ENCODE measurements around the gene LRCH1.

LRCH1 gene

DNA sequence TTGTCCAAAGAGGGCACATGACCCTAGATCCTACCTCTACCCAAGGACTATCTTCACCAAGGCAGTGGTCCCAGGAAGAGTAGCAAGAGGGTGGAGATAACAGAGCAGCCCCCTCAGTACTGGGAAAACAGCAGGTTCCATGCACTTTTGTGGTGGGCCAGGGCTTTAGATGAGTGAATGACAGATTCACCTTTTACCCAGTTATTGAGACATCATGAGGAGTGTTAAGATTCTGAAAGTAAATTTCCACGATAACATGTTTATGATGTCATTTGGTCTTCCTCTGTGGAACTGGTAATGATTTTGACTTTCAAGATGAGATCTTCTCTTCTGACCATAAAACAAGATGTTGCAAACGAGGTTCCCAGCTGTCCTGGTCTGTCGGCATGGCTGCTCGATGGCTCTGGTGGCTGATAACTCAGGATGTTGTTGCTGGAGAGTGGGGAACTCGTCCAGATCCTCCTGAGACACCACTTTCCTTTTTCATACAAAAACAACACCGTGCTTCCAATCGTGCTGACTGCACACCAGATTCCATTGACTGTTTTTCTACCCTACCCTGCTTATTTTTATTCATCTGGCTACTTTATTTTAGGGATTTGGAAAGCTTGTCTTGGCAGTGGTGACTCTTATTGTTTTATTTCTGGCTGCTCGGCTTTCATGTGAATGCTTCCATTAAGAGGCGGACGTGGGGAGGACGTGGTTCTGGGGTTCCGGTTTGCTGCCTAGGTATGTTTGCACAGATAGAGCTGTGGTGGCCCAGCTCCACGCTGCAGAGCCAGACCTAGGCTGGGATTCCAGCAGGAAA lies 88.5 kb downstream of the LRCH1 start:
- no peak for DNase-seq (ENCODE audit: low read depth)
- no peak overlapping the region for H3K4me3 ChIP-seq (ENCODE audit: control insufficient read depth, low read depth, low read length)
- TF ChIP-seq, protein P1, sequence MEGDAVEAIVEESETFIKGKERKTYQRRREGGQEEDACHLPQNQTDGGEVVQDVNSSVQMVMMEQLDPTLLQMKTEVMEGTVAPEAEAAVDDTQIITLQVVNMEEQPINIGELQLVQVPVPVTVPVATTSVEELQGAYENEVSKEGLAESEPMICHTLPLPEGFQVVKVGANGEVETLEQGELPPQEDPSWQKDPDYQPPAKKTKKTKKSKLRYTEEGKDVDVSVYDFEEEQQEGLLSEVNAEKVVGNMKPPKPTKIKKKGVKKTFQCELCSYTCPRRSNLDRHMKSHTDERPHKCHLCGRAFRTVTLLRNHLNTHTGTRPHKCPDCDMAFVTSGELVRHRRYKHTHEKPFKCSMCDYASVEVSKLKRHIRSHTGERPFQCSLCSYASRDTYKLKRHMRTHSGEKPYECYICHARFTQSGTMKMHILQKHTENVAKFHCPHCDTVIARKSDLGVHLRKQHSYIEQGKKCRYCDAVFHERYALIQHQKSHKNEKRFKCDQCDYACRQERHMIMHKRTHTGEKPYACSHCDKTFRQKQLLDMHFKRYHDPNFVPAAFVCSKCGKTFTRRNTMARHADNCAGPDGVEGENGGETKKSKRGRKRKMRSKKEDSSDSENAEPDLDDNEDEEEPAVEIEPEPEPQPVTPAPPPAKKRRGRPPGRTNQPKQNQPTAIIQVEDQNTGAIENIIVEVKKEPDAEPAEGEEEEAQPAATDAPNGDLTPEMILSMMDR (conservative IDR thresholded peaks at IDR 0.05; ENCODE audit: control insufficient read depth, insufficient read depth, low read depth, low read length), result no peak

DNA sequence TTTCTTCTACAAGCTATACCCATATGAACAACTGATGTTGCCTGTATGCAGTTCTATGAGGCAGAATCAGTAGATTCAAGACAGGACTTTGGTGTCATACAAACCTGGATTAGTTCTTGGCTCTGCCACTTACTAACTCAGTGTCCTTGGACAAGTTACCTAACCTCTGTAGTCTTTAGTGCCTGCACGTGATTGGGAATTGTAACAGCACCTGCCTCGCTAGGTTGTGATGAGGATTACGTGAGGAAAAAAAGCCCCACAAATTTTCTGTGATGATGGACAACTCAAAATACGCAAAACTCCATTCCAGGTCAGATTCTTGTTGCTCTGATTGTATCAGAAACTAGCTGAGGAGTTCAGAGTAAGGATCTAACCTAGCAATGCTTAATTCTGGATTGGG lies 89.3 kb downstream of the LRCH1 start:
- no peak for DNase-seq (ENCODE audit: low read depth)
- TF ChIP-seq, protein P1 (conservative IDR thresholded peaks at IDR 0.05; ENCODE audit: control insufficient read depth, insufficient read depth, low read depth, low read length), result no peak
- no peak overlapping the region for H3K4me3 ChIP-seq (ENCODE audit: control insufficient read depth, low read depth, low read length)

DNA sequence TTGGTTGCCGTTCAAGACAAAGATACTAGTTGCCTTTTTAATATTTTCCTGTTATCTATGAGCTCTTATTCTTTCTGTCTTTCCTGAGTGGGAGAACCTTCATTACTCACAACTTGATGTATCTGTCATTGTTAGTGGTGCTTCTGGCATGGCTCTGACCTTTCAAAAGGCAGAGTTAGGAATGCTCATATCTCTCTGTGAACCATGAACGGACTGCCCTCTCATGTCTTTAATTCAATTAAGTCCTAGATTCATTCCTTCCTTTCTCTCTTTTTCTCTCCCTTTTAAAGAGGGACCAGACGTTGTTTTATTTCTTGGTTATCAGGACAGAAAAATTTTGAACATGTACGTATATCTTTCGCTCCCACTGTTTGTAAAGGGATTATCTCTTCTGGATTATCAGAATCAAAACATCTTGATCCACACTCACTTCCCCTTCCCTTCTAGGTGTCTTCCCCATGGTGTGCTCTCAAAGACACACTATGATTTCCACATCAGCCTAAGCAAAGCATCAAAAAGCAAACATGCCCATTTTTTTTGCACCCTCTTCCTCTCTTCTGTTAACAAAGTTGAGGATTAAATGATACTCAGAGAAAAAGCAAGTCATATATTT lies 90.3 kb downstream of the LRCH1 start:
- no peak overlapping the region for H3K4me3 ChIP-seq (ENCODE audit: control insufficient read depth, low read depth, low read length)
- no peak for DNase-seq (ENCODE audit: low read depth)
- TF ChIP-seq, protein P1 (conservative IDR thresholded peaks at IDR 0.05; ENCODE audit: control insufficient read depth, insufficient read depth, low read depth, low read length), result no peak

DNA sequence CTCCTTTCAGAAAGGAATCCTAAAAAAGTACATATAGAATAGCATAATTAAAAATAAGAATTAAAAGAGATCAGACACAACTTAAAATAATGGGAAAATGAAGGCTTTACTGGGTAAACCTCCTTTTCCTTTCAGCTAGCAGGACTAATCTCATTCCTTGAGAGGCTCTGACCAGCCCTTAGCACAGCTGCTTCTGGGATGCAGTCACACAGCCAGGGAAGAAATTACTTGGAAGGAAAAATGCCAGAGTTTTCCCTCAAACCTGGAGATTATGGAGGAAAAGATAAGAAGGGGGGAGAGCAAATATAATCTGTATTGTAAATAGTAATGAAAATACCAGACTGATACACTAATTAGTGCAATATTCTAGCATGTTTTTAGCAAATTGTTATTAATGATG lies 91.8 kb downstream of the LRCH1 start:
- TF ChIP-seq, protein P1 (conservative IDR thresholded peaks at IDR 0.05; ENCODE audit: control insufficient read depth, insufficient read depth, low read depth, low read length), result no peak
- no peak overlapping the region for H3K4me3 ChIP-seq (ENCODE audit: control insufficient read depth, low read depth, low read length)
- no peak for DNase-seq (ENCODE audit: low read depth)

DNA sequence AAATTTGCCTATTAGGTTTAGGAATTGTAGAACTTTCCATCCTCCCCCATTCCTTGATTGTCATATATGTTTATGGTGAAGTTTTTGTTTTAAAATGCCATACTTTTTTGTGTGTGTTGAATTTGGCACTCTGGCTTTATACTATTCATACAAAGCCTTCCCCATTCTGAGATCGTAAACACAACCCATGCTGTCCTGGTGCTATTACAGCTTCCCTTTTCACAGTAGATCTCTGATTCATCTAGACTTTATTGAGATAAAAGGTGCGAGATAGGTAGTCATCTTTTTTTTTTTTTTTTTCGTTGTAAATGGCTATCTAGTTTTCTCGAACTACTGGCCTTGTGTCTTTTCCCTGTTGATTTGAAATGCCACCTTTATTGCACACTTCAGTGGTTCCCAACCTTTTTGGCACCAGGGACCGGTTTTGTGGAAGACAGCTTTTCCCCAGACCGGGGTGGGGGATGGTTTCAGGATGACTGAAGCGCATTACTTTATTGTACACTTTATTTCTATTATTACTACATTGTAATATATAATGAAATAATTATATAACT lies 94.6 kb downstream of the LRCH1 start:
- TF ChIP-seq, protein P1 (conservative IDR thresholded peaks at IDR 0.05; ENCODE audit: control insufficient read depth, insufficient read depth, low read depth, low read length), result no peak
- no peak for DNase-seq (ENCODE audit: low read depth)
- H3K4me3 ChIP-seq (ENCODE audit: control insufficient read depth, low read depth, low read length), result no peak overlapping the region

DNA sequence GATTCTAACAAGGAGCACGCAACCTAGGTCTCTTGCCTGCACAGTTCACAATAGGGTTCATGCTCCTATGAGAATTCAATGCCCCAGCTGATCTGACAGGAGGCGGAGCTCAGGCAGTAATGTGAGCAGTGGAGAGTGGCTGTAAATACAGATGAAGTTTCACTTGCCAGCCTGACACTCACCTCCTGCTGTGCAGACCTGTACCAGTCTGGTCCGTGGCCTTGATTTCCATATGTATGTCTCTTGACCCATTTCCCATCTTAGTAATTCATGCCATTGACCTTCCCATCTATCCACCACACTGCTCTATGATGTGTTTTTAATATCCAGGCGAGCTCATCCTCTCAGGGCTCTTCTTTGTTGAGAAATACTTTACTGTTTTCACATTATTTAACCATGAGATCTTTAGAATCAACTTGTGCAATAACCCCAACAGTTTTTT lies 95.2 kb downstream of the LRCH1 start:
- peak; percentile 69 for DNase-seq (ENCODE audit: low read depth)
- TF ChIP-seq, protein P1 (conservative IDR thresholded peaks at IDR 0.05; ENCODE audit: control insufficient read depth, insufficient read depth, low read depth, low read length), result no peak
- no peak overlapping the region for H3K4me3 ChIP-seq (ENCODE audit: control insufficient read depth, low read depth, low read length)

Measured in fibroblast of mammary gland (primary cell).